CD4-positive, alpha-beta memory T cell (primary cell): ENCODE results near the gene SOS1. TPM values are rescaled to one million over a fixed set of nuclear protein-coding genes. Genes with fewer than 3 reads are reported as not detected.

Source experiments
- CTCF ChIA-PET: fragments of 350-600 bp; sonication (Branson Sonifier 250); formaldehyde crosslinking; loops from one replicate; lab custom pipeline; 2021; ENCODE audit warnings: inconsistent platforms; ENCODE audit not compliant: partially characterized antibody; lab: Charles Lee
- POLR2A ChIA-PET: fragments of 350-600 bp; sonication (Branson Sonifier 250); formaldehyde crosslinking; loops from one replicate; lab custom pipeline; 2021; ENCODE audit not compliant: partially characterized antibody; lab: Charles Lee
- DNase-seq, 5 donors: peaks; one replicate each; pipeline versions ENCODE4 v3.0.0 to v3.0.0-alpha.2; 2020 to 2022; ENCODE audit warnings: mixed read lengths in 1 of 5
- H3K27ac ChIP-seq: one replicate; pipeline ENCODE4 v1.7.0; 2013; ENCODE audit warnings: low read depth, low read length
- H3K27me3 ChIP-seq: 2 replicates; pipeline ENCODE4 v1.7.0; 2013; ENCODE audit warnings: mild to moderate bottlenecking, low read length, moderate library complexity; ENCODE audit not compliant: insufficient read depth
- H3K36me3 ChIP-seq: 2 replicates; pipeline ENCODE4 v1.7.0; 2013; ENCODE audit warnings: mild to moderate bottlenecking, low read length, moderate library complexity; ENCODE audit not compliant: insufficient read depth
- H3K4me1 ChIP-seq: 2 replicates; pipeline ENCODE4 v1.7.0; 2013; ENCODE audit warnings: mild to moderate bottlenecking, low read length, moderate library complexity; ENCODE audit not compliant: insufficient read depth
- H3K4me3 ChIP-seq, 2 donors: one replicate each; pipeline ENCODE4 v1.7.0; 2013; ENCODE audit warnings: low read length in 2 of 2, mild to moderate bottlenecking in 1 of 2
- H3K9me3 ChIP-seq, 2 donors: one replicate each; pipeline ENCODE4 v1.7.0; 2013; ENCODE audit warnings: low read length in 2 of 2, control low read depth in 1 of 2; ENCODE audit not compliant: control insufficient read depth in 1 of 2
- H3K27ac Mint-ChIP-seq, 7 donors: one replicate each; pipeline ENCODE4 v1.8.0; 2020 to 2021; ENCODE audit warnings: mixed read lengths in 7 of 7, mild to moderate bottlenecking in 6 of 7, inconsistent platforms in 3 of 7, moderate library complexity in 3 of 7
- H3K27me3 Mint-ChIP-seq, 2 donors: one replicate each; pipeline ENCODE4 v1.8.0; 2020 to 2021; ENCODE audit warnings: mixed read lengths in 2 of 2
- H3K36me3 Mint-ChIP-seq, 2 donors: one replicate each; pipeline ENCODE4 v1.8.0; 2020 to 2021; ENCODE audit warnings: mixed read lengths in 2 of 2, inconsistent platforms in 1 of 2, mild to moderate bottlenecking in 1 of 2
- H3K4me1 Mint-ChIP-seq, 4 donors: one replicate each; pipeline ENCODE4 v1.8.0; 2020 to 2021; ENCODE audit warnings: mixed read lengths in 4 of 4, mild to moderate bottlenecking in 1 of 4
- H3K4me3 Mint-ChIP-seq, 8 donors: one replicate each; pipeline ENCODE4 v1.8.0; 2020 to 2021; ENCODE audit warnings: mixed read lengths in 8 of 8, mild to moderate bottlenecking in 7 of 8, moderate library complexity in 6 of 8, inconsistent platforms in 3 of 8
- H3K9me3 Mint-ChIP-seq, 8 donors: one replicate each; pipeline ENCODE4 v1.8.0; 2020 to 2021; ENCODE audit warnings: mixed read lengths in 8 of 8, mild to moderate bottlenecking in 5 of 8, inconsistent platforms in 3 of 8, moderate library complexity in 1 of 8
- intact Hi-C: fragments of 100-400 bp; cut with micrococcal nuclease; formaldehyde crosslinking; loops from one replicate; pipeline ENCODE4 v1.15.1; 2023
- polyA plus RNA-seq, 2 donors: library from polyadenylated mRNA; unstranded; fragments of 300-500 nt; fragmentation: Illumina TruSeq; gene quantifications; one replicate each; pipeline ENCODE4 v1.2.3, GENCODE V29; 2021
- total RNA-seq, 2 experiments: library from RNA; stranded (reverse); gene quantifications; one replicate each; pipeline ENCODE4 v1.2.3, GENCODE V29; 2021

SOS1 gene
- total and polyA plus RNA-seq, 4 experiments from 2014 or later = 5.7 to 103 (median 60.0) TPM

DNA sequence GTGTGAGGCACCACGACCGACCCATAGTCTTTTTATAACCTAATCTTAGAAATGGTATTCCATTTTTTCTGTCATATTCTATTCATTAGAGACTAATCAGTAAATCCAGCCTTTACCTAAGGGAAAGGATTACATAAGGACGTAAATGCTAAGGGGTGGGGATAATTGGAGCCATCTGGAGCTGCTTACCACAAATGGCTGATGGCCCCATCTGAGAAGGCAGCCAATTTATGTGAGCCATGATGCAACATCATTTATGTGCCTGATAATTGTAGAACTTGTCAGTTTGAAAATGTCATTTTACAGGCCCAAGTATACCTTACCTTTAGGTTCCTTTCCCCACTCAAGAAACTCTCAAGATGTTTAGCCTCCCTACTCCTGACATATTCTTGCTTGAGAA lies 187.2 kb downstream of the SOS1 start:
- Mint-ChIP-seq H3K4me1 (no peaks in the 10 kb centered on the region), H3K27ac (no peak overlapping the region), H3K36me3 (no peaks in the 10 kb centered on the region), H3K9me3 (no peaks in the 10 kb centered on the region), H3K27me3 (peaks cover 0 to 7% of the 10 kb centered on the region in 2 donors), H3K4me3 (no peak overlapping the region)
- intact Hi-C loops = no loop called here
- no peak for DNase-seq
- H3K4me1 ChIP-seq = no peaks in the 10 kb centered on the region
- no peaks in the 10 kb centered on the region for H3K36me3 ChIP-seq
- no peak overlapping the region for H3K4me3 ChIP-seq
- ChIA-PET POLR2A (no interaction called here), CTCF (no interaction called here)
- H3K27me3 ChIP-seq = no peaks in the 10 kb centered on the region
- H3K9me3 ChIP-seq = no peaks in the 10 kb centered on the region
- H3K27ac ChIP-seq = no peak overlapping the region

DNA sequence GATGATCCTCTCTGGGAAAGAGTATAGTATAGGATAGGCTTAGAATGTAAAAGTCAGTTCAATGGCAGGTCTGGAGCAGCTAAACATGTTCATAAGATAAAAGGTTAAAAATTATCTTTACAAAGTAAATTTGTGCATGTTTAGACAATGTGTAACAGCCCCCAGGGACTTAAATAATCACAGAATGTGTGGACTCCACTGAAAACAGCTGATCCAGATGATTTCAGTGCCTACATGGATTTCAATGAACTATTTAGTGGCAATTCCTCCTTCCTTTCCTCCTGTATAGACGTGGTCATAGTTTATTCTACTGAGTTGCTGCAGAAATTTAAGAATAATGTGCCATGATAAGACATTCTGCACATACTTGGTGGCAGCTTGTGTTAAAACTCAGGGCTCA lies 188.3 kb downstream of the SOS1 start:
- DNase-seq = no peak
- H3K9me3 Mint-ChIP-seq = no peaks in the 10 kb centered on the region
- H3K27me3 ChIP-seq = no peaks in the 10 kb centered on the region
- H3K4me3 ChIP-seq = no peak overlapping the region
- H3K9me3 ChIP-seq = no peaks in the 10 kb centered on the region
- POLR2A ChIA-PET = no interaction called here
- H3K4me1 ChIP-seq = no peaks in the 10 kb centered on the region
- H3K27me3 Mint-ChIP-seq = peaks cover 0 to 7% of the 10 kb centered on the region in 2 donors
- H3K27ac ChIP-seq = no peak overlapping the region
- no peak overlapping the region for H3K27ac Mint-ChIP-seq
- H3K4me3 Mint-ChIP-seq = no peak overlapping the region
- no peaks in the 10 kb centered on the region for H3K36me3 ChIP-seq
- CTCF ChIA-PET = interaction anchor here (1.3 to 1.4 kb wide), 2 partner anchors 14 to 15 kb away, joined by 4 to 8 read pairs; no protein-coding TSS in a partner anchor
- intact Hi-C loops = no loop called here
- no peaks in the 10 kb centered on the region for H3K36me3 Mint-ChIP-seq
- no peaks in the 10 kb centered on the region for H3K4me1 Mint-ChIP-seq

Other genes with a start within 250 kb of the SOS1 start
- 10 to 100 TPM; 16.6 to 23.5 TPM for gene DHX57, start 245.1 kb downstream of the SOS1 start, total RNA-seq
- 1 to 10 TPM; 3.9 to 8.7 TPM for gene DHX57, start 245.1 kb downstream of the SOS1 start, polyA plus RNA-seq
- 1 to 10 TPM in 1 of 2 experiments, under 1 TPM in 1; 0.49 to 2.0 TPM for gene MORN2, start 245.1 kb downstream of the SOS1 start, total RNA-seq
- gene MORN2, start 245.1 kb downstream of the SOS1 start, polyA plus RNA-seq = 1 to 10 TPM; 2.8 to 5.9 TPM
- under 1 TPM in 1 of 2 experiments, not detected in 1; 0.53 TPM for gene ARHGEF33, start 231.2 kb downstream of the SOS1 start, total RNA-seq
- gene ARHGEF33, start 231.2 kb downstream of the SOS1 start, polyA plus RNA-seq = under 1 TPM in 1 of 2 donors, not detected in 1; 0.09 TPM
- gene CDKL4, start 122.9 kb upstream of the SOS1 start, total RNA-seq = under 1 TPM in 1 of 2 experiments, not detected in 1; 0.38 TPM
- gene CDKL4, start 122.9 kb upstream of the SOS1 start, polyA plus RNA-seq = not detected